HG03103 (cell line): ENCODE measurements around the gene RMDN2.

ENCODE experiments used
- ATAC-seq: cut with Tn5 transposase; IDR thresholded peaks from one replicate; pipeline ENCODE4 v1.9.1; 2021; ENCODE audit warnings: low read depth; ENCODE audit not compliant: unreplicated experiment

RMDN2 gene

GRCh38 chr2:38037325-38037724 is 112.2 kb downstream of the RMDN2 start:
- ATAC-seq = no peak

- ATAC-seq = peak; percentile 67
Measured at GRCh38 chr2:38037757-38038621, 112.9 kb downstream of the RMDN2 start.

GRCh38 chr2:38038682-38039081 is 113.6 kb downstream of the RMDN2 start:
- no peak for ATAC-seq

- ATAC-seq = no peak
Measured at GRCh38 chr2:38039121-38039910, 114.2 kb downstream of the RMDN2 start.

- ATAC-seq = no peak
Measured at GRCh38 chr2:38045811-38046210, 120.7 kb downstream of the RMDN2 start.

GRCh38 chr2:38056216-38056615 is 131.1 kb downstream of the RMDN2 start:
- ATAC-seq = no peak

- no peak for ATAC-seq
Measured at GRCh38 chr2:38057651-38058410, 132.7 kb downstream of the RMDN2 start.

- no peak for ATAC-seq
Measured at GRCh38 chr2:38060236-38061018, 135.3 kb downstream of the RMDN2 start.

GRCh38 chr2:38064801-38065501 is 139.9 kb downstream of the RMDN2 start:
- no peak for ATAC-seq

GRCh38 chr2:38065502-38066135 is 140.5 kb downstream of the RMDN2 start:
- ATAC-seq = no peak

- ATAC-seq = no peak
Measured at GRCh38 chr2:38066421-38067115, 141.5 kb downstream of the RMDN2 start.
